SH-SY5Y (cell line): Measurements from ENCODE around the gene ATRN.

Source experiments
- GATA2 ChIP-seq: IDR thresholded peaks from 2 replicates; pipeline ENCODE4 v1.6.1; 2011; ENCODE audit warnings: mild to moderate bottlenecking, low read depth, low read length
- GATA3 ChIP-seq: IDR thresholded peaks from 2 replicates; pipeline ENCODE4 v1.6.1; 2011; ENCODE audit warnings: low read depth, mild to moderate bottlenecking, low read length, moderate library complexity

- TF ChIP-seq GATA3 (no peak), GATA2 (no peak)
Measured at GRCh38 chr20:3539311-3540107, 68.7 kb downstream of the ATRN start.
